ENCODE results near the gene ISG20L2. TPM values are rescaled to one million over a fixed set of nuclear protein-coding genes. Genes with fewer than 3 reads are reported as not detected.
"Not testable (repeated sequence)": the region's sequence is repeated elsewhere in the genome, so short reads cannot be mapped to it uniquely, and the experiment has no call there.

Gene ISG20L2
- total and polyA plus RNA-seq, 4 donors = 11.7 to 26.9 (median 20.4) TPM

- 90 to 97% methylated on average over 10 of the region's 10 CpGs for WGBS, 2 donors
- H3K4me1 ChIP-seq (ENCODE audit: control insufficient read depth in 1 of 2, insufficient read depth in 2 of 2, low read length in 2 of 2); H3K9me3 ChIP-seq (ENCODE audit: control insufficient read depth, low read length); H3K27me3 ChIP-seq (ENCODE audit: control insufficient read depth in 1 of 2, insufficient read depth in 2 of 2, low read length in 1 of 2); H3K27ac ChIP-seq (ENCODE audit: low read depth in 1 of 2, low read length in 2 of 2); ATAC-seq (ENCODE audit: low FRiP score); H3K4me3 ChIP-seq (ENCODE audit: low read length in 2 of 2); H3K36me3 ChIP-seq (ENCODE audit: control insufficient read depth in 1 of 2, insufficient read depth in 2 of 2, low read length in 1 of 2); DNase-seq; intact Hi-C loops (cut with DNase I): not testable (repeated sequence)
These were observed 29.1 kb upstream of the ISG20L2 start for GRCh38 chr1:156757572-156758253.

- no peak overlapping the region for H3K4me3 ChIP-seq (ENCODE audit: low read length in 2 of 2)
- WGBS, 2 donors = 88 to 89% methylated on average over 1 of the region's 1 CpG
- H3K27ac ChIP-seq (ENCODE audit: low read depth in 1 of 2, low read length in 2 of 2) = no peak overlapping the region
- H3K4me1 ChIP-seq (ENCODE audit: control insufficient read depth in 1 of 2, insufficient read depth in 2 of 2, low read length in 2 of 2) = peaks cover 0 to 2% of the 10 kb centered on the region in 2 donors
- no peak for DNase-seq
- no peaks in the 10 kb centered on the region for H3K27me3 ChIP-seq (ENCODE audit: control insufficient read depth in 1 of 2, insufficient read depth in 2 of 2, low read length in 1 of 2)
- no peak for ATAC-seq (ENCODE audit: low FRiP score)
- intact Hi-C loops (cut with DNase I) = no loop called here
- H3K36me3 ChIP-seq (ENCODE audit: control insufficient read depth in 1 of 2, insufficient read depth in 2 of 2, low read length in 1 of 2) = no peaks in the 10 kb centered on the region
- H3K9me3 ChIP-seq (ENCODE audit: control insufficient read depth, low read length) = no peaks in the 10 kb centered on the region
These were observed 27.8 kb upstream of the ISG20L2 start for GRCh38 chr1:156756355-156756754.

GRCh38 chr1:156755527-156755950 is 27.0 kb upstream of the ISG20L2 start:
- peaks cover 0 to 2% of the 10 kb centered on the region in 2 donors for H3K4me1 ChIP-seq (ENCODE audit: control insufficient read depth in 1 of 2, insufficient read depth in 2 of 2, low read length in 2 of 2)
- DNase-seq = no peak
- no peaks in the 10 kb centered on the region for H3K36me3 ChIP-seq (ENCODE audit: control insufficient read depth in 1 of 2, insufficient read depth in 2 of 2, low read length in 1 of 2)
- ATAC-seq (ENCODE audit: low FRiP score) = no peak
- H3K27ac ChIP-seq (ENCODE audit: low read depth in 1 of 2, low read length in 2 of 2) = no peak overlapping the region
- no peaks in the 10 kb centered on the region for H3K9me3 ChIP-seq (ENCODE audit: control insufficient read depth, low read length)
- intact Hi-C loops (cut with DNase I) = no loop called here
- no peaks in the 10 kb centered on the region for H3K27me3 ChIP-seq (ENCODE audit: control insufficient read depth in 1 of 2, insufficient read depth in 2 of 2, low read length in 1 of 2)
- 47 to 48% methylated on average over 5 of the region's 5 CpGs for WGBS, 2 donors
- H3K4me3 ChIP-seq (ENCODE audit: low read length in 2 of 2) = no peak overlapping the region

- no peak for DNase-seq
- intact Hi-C loops (cut with DNase I) = no loop called here
These were observed 25.7 kb upstream of the ISG20L2 start for GRCh38 chr1:156754219-156754618.

GRCh38 chr1:156752843-156753482 is 24.4 kb upstream of the ISG20L2 start:
- Histone ChIP-seq H3K9me3 (ENCODE audit: control insufficient read depth, low read length) (no peaks in the 10 kb centered on the region), H3K27ac (ENCODE audit: low read depth in 1 of 2, low read length in 2 of 2) (no peak overlapping the region), H3K4me3 (ENCODE audit: low read length in 2 of 2) (no peak overlapping the region), H3K4me1 (ENCODE audit: control insufficient read depth in 1 of 2, insufficient read depth in 2 of 2, low read length in 2 of 2) (no peaks in the 10 kb centered on the region), H3K36me3 (ENCODE audit: control insufficient read depth in 1 of 2, insufficient read depth in 2 of 2, low read length in 1 of 2) (no peaks in the 10 kb centered on the region), H3K27me3 (ENCODE audit: control insufficient read depth in 1 of 2, insufficient read depth in 2 of 2, low read length in 1 of 2) (no peaks in the 10 kb centered on the region)
- ATAC-seq (ENCODE audit: low FRiP score) = no peak
- intact Hi-C loops (cut with DNase I) = loop anchor here in 1 of 2 donors (1.0 kb wide), 1 partner anchor 13 kb away; no protein-coding TSS in a partner anchor
- no peak for DNase-seq
- 7 to 14% methylated on average over 1 of the region's 1 CpG for WGBS, 2 donors

More at GRCh38 chr1:156754219-156754618, 25.7 kb upstream of the ISG20L2 start:
- no peaks in the 10 kb centered on the region for H3K36me3 ChIP-seq (ENCODE audit: control insufficient read depth in 1 of 2, insufficient read depth in 2 of 2, low read length in 1 of 2)
- peaks cover 0 to 2% of the 10 kb centered on the region in 2 donors for H3K4me1 ChIP-seq (ENCODE audit: control insufficient read depth in 1 of 2, insufficient read depth in 2 of 2, low read length in 2 of 2)
- no peak overlapping the region for H3K27ac ChIP-seq (ENCODE audit: low read depth in 1 of 2, low read length in 2 of 2)
- H3K9me3 ChIP-seq (ENCODE audit: control insufficient read depth, low read length) = no peaks in the 10 kb centered on the region
- H3K4me3 ChIP-seq (ENCODE audit: low read length in 2 of 2) = no peak overlapping the region
- no peak for ATAC-seq (ENCODE audit: low FRiP score)
- 78 to 82% methylated on average over 8 of the region's 8 CpGs for WGBS, 2 donors
- no peaks in the 10 kb centered on the region for H3K27me3 ChIP-seq (ENCODE audit: control insufficient read depth in 1 of 2, insufficient read depth in 2 of 2, low read length in 1 of 2)

- ATAC-seq (ENCODE audit: low FRiP score) (peak; percentile 91), DNase-seq (peak; percentile 99)
- Histone ChIP-seq H3K27ac (ENCODE audit: low read depth in 1 of 2, low read length in 2 of 2) (peak overlapping the region in 1 of 2 donors; percentile 55), H3K9me3 (ENCODE audit: control insufficient read depth, low read length) (no peaks in the 10 kb centered on the region), H3K4me3 (ENCODE audit: low read length in 2 of 2) (peak overlapping the region; percentile 69 to 84), H3K36me3 (ENCODE audit: control insufficient read depth in 1 of 2, insufficient read depth in 2 of 2, low read length in 1 of 2) (no peaks in the 10 kb centered on the region), H3K4me1 (ENCODE audit: control insufficient read depth in 1 of 2, insufficient read depth in 2 of 2, low read length in 2 of 2) (no peaks in the 10 kb centered on the region), H3K27me3 (ENCODE audit: control insufficient read depth in 1 of 2, insufficient read depth in 2 of 2, low read length in 1 of 2) (no peaks in the 10 kb centered on the region)
- 0% methylated on average over 55 to 68 of the region's 68 CpGs for WGBS, 2 donors
- intact Hi-C loops (cut with DNase I) = loop anchor here (1.0 to 2.0 kb wide), 2 partner anchors 14 to 15 kb away; partner anchors contain the start of gene PRCC (in 1 of the 2)
These were observed 23.4 kb upstream of the ISG20L2 start for GRCh38 chr1:156751757-156752481.

GRCh38 chr1:156751451-156751756 is 22.8 kb upstream of the ISG20L2 start, which contains the start of gene HDGF:
Gene HDGF, minus strand, starts transcription at chr1:156751675. Its CDS starts 246 bp downstream, at chr1:156751429.
- DNase-seq (no peak), ATAC-seq (ENCODE audit: low FRiP score) (no peak)
- Histone ChIP-seq H3K4me3 (ENCODE audit: low read length in 2 of 2) (peak within 1 kb of the TSS; percentile 69 to 84), H3K27ac (ENCODE audit: low read depth in 1 of 2, low read length in 2 of 2) (peak within 1 kb of the TSS; percentile 72 to 96), H3K36me3 (ENCODE audit: control insufficient read depth in 1 of 2, insufficient read depth in 2 of 2, low read length in 1 of 2) (no peaks in the 10 kb centered on the region), H3K9me3 (ENCODE audit: control insufficient read depth, low read length) (no peaks in the 10 kb centered on the region), H3K27me3 (ENCODE audit: control insufficient read depth in 1 of 2, insufficient read depth in 2 of 2, low read length in 1 of 2) (no peaks in the 10 kb centered on the region), H3K4me1 (ENCODE audit: control insufficient read depth in 1 of 2, insufficient read depth in 2 of 2, low read length in 2 of 2) (no peaks in the 10 kb centered on the region)
- intact Hi-C loops (cut with DNase I) = loop anchor here in 1 of 2 donors (2.0 kb wide), 1 partner anchor 15 kb away; the partner anchor contains the start of gene PRCC
- WGBS, 2 donors = 0% methylated on average over 43 to 48 of the region's 48 CpGs

- no peaks in the 10 kb centered on the region for H3K36me3 ChIP-seq (ENCODE audit: control insufficient read depth in 1 of 2, insufficient read depth in 2 of 2, low read length in 1 of 2)
- 0 to 1% methylated on average over 55 to 64 of the region's 64 CpGs for WGBS, 2 donors
- intact Hi-C loops (cut with DNase I) = loop anchor here in 1 of 2 donors (2.0 kb wide), 1 partner anchor 16 kb away; the partner anchor contains the start of gene PRCC
- H3K4me3 ChIP-seq (ENCODE audit: low read length in 2 of 2) = peak overlapping the region; percentile 69 to 84
- no peak for ATAC-seq (ENCODE audit: low FRiP score)
- H3K9me3 ChIP-seq (ENCODE audit: control insufficient read depth, low read length) = no peaks in the 10 kb centered on the region
- H3K27ac ChIP-seq (ENCODE audit: low read depth in 1 of 2, low read length in 2 of 2) = peak overlapping the region; percentile 72 to 96
- no peaks in the 10 kb centered on the region for H3K27me3 ChIP-seq (ENCODE audit: control insufficient read depth in 1 of 2, insufficient read depth in 2 of 2, low read length in 1 of 2)
- H3K4me1 ChIP-seq (ENCODE audit: control insufficient read depth in 1 of 2, insufficient read depth in 2 of 2, low read length in 2 of 2) = no peaks in the 10 kb centered on the region
- peak; percentile 73 to 88 for DNase-seq
These were observed 22.3 kb upstream of the ISG20L2 start for GRCh38 chr1:156750711-156751450.

Data from aorta (tissue), 5 donors.